CD4-positive, alpha-beta T cell treated with Interleukin-12 subunit alpha and Interleukin-12 subunit beta, for 1 hour (primary cell): ENCODE measurements around the gene SCMH1.
"Not testable (repeated sequence)": the region's sequence is repeated elsewhere in the genome, so short reads cannot be mapped to it uniquely, and the experiment has no call there.

Experiments
- DNase-seq: peaks from one replicate; pipeline ENCODE4 v3.0.0-alpha.2; 2020

Gene SCMH1

DNA sequence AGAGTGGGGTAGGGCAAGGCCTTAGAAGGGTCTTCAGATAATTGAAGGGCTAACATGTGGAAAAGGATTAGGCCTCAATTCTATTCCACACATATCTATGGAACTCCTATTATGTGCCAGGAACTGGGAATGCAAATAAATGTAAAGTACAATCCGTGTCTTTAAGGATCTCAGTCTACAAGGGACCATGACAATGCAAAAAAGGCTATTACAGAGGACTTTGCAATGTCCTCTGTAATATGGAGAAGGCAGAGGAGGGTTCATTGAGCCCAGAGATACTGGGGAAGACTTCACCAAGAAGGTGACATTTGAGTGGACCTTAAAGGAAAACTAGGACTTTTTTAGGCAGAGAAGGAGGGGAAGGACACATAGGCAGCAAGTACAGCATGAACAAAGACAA, 4.5 kb upstream of the SCMH1 start:
- no peak for DNase-seq

DNA sequence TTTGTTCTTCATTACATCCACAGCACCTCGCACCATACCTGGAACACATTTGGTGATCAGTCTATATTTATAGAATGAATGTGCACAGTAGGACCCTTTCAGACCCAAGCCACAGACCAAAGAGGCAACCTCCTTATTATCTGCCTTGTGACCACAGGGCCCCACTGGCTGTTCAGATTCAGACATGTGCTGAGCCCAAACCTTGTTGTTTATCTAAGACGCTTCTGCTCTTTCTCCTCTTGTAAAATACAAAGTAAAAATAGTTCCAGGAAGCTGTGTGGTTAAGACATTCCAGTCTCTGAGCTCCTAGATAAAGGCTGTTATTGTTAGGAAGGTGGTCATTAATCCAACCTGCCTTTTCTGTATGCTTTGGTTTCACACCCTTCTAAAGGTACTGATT, 3.6 kb upstream of the SCMH1 start:
- DNase-seq = no peak

DNA sequence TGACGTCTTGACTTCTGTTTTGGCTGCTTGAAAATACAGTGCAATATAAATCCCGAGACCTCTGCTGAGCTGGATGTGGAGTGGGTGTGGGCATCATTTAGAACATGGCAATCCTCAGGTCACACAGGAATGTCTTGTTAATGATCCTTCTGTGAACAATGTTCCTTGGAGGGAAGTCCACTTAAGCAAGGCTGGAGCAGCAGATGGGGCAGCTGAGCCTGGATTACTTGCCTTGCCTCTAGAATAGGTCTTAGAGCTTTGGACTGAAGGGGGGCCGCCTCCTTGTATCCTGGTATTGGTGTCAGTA, 926 bp upstream of the SCMH1 start:
- no peak for DNase-seq

DNA sequence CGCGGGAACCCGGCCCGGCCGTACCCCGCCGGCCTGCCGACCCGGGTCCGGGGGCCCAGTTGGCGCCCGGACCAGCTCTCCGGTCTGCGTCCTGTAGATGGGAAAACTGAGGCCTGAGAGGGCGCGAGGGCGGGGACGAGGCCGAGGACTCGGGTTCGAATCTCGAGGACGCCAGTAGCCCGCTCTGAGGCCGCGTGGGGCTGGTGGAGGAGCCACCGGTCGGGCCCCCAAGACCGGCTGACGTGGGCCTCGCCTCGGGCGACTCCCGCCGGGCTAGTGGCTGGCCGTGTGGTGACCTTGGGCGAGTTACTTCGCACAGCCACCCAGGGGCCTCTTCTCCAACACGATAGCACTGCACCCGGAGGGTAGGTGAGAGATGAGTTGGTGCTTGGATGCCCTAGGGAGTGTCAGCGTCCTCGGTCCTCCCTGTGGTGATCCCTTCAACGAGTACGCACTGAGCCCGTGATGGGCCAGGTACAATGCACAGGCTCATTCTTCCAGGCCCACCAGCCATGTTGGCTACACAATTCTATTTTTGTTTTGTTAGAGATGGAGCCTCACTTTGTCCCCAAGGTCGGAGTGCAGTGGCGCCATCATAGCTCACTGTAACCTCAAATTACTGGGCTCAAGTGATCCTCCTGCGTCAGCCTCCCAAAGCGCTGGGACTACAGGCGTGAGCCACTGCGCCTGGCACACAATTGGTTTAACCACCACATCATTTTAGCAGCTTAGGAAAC, 404 bp upstream of the SCMH1 start:
- no peak for DNase-seq

DNA sequence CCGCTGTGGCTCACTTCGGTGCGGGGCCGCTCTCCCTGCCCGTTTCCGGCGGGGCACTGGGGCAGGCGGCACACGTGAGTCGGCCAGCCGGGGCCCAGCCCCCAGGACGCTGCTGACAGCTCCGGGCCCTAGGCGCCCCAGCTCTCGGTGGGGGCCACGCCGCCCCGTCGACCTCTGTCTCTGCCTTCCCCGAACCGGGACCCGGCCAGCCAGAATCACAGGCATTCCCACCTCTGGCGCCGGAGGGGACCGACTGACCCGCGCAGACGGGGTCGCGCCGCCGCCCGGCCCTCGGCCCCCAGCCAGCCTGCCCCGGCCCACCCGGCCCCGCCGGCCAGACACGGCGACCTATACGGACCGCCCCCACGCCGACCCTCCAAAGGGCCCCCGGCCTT, 755 bp downstream of the SCMH1 start:
- peak; percentile 50 for DNase-seq

DNA sequence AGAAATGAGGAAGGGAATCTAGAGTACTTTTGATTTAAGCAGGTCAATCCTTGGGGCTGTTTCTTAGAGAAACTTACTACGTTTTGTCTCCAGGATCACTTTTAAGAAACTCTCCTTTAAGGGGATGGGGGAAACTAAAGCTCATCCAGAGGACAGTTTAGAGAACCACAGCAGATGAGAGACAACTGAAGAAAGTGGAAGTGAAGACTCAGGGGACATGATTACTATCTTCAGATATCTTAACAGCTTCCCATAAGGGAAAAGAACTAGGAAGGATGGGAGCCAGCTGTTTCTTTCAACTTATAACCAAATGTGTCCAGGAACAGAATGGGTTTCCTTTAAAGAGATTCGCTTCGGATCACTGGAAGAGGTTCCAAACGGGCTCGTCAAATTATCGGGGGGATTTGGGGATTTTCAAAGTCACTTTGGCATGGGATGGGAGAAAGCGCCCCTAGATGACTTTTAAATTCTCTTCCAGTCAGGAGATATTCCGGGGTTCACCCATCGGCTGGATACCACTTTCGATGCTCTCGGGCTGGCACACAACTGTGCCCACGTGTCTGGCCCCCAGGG, 1.2 kb downstream of the SCMH1 start:
- DNase-seq = peak; percentile 9

DNA sequence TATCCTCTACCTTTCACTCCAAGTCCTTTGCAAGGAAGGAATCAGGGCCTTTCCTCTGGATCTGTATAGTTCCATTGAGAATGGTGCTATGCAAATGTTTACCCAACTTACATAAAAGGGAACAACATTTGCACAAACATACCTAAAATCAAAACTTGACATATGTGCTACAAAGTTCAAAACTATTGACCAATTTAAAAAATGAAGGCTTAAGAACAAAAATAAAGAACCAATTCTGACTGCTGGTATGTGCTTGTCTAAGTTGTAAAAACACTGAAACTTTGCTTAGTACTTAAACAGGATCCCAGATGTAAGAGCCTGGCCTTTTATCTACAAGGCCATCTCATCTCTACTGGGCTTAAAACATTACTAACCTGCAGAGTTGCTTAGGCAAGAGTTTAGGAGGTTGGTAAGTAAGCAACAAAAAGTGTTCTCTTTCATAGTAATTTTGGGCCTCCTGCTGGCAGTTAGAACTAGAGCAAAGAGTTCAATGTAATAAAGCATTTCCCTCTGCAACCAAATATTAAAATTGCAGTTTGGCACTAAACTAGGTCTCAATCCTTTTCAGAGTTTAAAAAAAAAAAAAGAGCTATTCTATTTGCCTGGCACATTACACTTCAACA, 2.0 kb downstream of the SCMH1 start:
- DNase-seq = peak; percentile 46

DNA sequence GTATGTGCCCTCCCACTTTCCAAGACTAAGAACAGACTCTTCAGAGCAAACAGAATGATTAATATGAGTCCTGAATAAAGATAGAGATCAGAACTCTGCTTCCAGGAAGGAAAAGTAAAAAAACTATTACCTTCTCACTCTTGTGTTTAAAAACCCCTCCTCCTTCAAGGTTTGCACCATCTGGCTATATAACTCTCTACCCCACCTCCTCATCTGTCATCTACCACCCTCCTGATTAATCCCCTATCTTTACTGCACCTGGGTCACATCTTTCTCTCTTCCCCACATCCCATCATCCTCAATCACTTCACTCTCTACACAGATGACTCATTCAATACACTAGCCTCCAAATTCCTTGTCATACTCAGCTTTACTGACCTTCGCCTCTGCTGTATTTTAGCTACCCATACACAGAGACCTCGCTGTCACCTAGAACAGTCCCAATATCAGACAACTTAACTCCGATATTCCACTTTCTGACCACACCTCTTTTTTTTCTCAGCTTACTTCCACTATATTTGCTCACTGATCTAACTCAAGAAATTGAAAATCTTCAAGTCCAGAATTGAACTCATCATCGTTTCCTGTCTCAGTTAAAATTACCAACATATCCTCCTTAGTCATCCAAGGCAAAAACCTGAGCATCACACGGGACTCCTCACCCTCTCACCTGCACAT, 3.7 kb downstream of the SCMH1 start:
- no peak for DNase-seq

DNA sequence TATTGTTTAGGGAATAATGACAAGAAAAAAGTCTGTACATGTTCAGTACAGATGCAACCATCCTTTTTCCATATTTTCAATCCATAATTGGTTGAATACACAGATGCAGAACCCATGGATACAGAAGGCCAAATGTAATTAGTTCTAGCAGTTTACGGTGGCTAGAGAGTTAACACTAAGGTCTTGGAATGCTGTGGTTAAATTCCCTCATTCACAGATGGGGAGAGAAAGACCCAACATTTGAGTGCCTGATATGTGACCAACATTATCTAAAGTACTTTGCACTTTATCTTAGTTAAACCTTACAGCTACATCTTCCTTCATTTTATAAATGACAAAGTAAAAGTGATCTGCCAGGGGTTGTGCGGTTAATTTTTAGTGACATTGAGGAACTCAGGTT, 5.3 kb downstream of the SCMH1 start:
- DNase-seq = no peak

DNA sequence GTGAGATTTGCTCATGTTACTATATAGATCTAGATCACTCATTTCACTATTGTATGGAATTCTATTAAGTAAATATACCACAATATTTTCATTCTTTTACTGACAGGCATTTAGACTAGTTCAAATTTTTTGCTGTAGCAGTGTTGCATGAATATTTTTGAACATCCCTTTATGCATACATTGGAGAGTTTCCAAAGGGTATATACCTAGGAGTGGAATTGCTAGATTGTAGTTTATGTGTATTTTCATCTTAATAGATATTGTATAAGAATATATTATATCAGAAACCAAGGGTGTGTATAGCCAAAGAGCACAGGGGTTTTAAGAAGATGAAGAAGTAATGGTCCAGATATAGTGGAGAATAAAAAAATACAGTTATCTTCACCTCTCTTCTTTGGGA, 6.2 kb downstream of the SCMH1 start:
- no peak for DNase-seq

DNA sequence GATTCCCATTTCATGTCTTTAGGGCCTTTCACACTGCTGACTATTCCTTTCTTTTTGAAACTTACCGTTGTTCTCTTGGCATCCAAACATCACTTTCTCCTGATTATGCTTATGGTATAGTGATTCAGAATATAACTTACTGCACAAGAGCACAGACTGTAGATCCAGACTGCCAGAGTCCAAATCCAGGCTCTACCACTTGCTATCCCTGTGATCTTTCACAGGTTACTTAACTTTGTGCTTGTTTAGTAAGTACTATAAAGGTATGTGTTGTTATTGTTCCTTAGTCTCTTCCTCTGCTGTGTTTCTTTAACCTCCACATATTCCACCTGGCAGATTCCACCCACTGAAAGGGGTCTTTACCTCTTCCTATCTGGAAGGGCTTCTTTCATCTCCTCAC, 8.4 kb downstream of the SCMH1 start:
- no peak for DNase-seq

DNA sequence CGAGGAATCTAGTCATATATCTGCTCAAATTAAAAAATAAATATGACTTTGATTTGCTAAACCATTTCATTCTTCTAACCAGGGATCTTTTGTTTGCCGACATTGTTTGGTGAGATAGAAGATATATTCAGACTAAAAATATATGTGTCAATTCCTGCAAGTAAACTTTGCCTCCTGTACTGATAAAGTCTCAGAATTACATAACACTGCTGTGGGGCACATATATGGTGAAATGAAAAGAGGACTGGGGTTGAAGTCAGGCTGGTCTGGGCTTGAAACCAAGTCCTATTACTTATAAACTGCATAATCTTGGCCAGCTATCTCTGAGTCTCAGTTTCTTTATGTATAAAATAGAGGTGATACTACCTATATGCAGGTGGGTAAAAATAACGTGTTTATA, 9.8 kb downstream of the SCMH1 start:
- DNase-seq = no peak

DNA sequence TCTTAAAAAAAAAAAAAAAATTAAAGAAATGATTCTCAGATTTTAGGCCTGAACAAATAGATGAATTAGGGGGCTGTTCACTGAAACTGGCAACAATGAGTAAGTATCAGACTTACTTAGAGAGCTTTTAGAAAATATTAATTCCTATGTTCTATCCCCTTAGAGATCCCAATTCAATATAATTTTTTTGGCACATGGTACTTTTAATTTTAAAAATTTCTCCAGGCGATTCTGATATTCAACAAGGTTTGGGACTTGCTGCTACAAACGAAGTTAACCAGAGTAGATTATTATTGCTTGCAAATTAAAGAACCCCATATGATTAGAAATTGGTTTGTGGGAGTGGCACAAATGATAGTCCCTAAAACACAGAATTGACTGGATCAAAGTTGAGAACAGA, 11.4 kb downstream of the SCMH1 start:
- no peak for DNase-seq

DNA sequence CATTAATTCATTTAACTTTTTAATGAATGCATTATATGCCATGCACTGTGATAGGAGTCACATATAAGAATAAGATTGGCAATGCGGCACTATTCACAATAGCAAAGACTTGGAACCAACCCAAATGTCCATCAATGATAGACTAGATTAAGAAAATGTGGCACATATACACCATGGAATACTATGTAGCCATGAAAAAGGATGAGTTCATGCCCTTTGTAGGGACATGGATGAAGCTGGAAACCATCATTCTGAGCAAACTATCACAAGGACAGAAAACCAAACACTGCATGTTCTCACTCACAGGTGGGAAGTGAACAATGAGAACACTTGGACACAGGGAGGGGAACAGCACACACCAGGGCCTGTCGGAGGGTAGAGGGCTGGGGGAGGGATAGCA, 12.9 kb downstream of the SCMH1 start:
- not testable (repeated sequence) for DNase-seq

DNA sequence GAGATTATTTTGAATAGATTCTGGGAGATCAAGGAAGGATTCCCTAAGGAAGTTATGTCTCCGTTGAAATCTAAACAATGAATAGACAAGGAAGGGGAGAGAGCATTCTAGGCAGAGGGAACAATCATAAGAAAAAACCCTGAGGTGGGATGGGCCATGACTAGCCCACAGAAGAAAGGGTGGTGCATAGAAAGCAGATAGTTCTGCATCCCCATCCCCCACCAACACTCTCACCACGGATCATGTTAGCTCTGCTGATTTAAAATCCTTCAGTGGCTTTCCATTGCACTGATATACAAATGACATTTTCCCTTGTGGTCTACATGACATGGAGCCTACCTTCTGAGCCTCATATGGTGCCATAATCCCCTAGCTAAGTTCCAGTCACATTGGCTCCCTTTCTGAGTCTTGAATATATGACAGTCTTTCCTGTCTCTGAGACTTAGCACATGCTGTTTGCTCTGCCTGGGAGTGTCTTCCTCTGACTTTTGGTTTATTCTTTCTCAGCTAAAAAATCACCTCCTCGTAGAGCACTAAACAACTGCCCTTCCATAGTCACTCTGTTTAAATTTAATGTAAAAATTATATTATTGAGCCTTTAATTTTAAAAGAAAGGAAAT, 15.2 kb downstream of the SCMH1 start:
- DNase-seq = no peak

DNA sequence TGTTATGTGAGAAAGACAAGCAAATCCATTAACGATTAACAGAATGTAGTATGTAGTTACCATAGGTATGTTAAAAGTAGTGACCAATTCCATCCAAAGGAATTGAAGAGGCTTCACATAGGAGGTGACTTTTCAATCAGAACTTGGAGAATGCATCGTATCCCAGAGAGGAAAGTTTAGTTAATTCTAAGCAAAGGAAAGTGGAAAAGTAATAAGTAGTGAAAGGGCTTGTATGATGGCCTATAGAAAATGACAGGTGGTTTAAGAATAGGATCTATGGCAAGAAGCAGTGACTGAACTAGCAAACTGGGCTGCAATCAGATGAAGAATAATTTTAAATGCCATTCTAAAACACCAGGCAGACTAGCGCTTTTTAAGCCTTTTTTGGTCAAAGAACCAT, 16.6 kb downstream of the SCMH1 start:
- DNase-seq = no peak

DNA sequence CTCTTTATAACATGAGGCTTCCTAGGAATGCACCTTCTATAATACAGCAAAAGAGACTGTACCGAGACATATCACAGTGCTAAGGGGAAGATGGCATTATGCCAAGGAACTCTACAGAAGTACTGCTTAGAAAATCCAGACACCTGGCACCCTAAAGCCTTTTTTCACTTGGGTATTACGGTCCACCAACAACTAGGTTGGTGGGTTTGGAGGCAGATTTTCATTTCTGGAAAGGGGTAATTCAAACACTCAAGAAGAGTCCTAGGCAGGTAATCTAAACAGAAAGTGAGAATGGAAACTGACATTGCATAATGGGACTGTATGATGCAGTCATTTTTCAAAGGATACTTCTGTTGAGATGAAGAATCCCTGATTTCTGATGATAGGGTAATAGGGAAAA, 19.6 kb downstream of the SCMH1 start:
- no peak for DNase-seq

DNA sequence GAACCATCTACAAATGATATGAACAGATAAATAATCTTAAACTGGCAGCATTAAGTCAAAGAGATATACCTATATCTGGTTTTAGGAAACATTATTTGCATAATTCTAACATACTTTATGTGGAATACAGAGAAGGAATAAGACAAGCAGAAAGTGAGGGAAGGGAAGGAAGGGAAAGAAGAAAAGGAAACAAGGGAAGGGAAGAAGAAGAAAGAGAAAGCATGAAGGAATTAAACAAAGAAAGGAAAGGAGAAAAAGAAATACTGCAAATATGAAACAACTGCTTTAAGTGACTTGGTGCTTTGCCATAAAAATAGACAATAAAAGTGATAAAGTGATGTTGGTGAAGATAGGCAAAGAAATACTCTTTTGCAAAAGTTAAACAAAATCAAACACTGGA, 20.1 kb downstream of the SCMH1 start:
- DNase-seq = no peak

DNA sequence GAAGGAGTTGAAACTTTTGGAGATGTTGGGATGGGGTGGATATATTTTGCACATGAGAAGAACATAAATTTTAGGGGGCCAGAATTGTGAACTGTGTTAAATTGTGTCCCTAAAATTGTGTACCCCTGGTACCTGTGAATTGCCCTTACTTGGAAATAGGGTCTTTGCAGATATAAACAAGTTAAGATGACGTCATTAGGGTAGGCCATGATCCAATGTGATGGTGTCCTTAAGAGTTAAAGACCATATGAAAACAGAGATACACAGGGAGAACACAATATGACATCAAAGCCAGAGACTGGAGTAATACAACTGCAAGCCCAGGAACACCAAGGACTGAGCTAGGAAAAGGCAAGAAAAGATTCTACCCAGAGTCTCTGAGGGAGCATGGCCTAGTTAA, 24.0 kb downstream of the SCMH1 start:
- DNase-seq = no peak

DNA sequence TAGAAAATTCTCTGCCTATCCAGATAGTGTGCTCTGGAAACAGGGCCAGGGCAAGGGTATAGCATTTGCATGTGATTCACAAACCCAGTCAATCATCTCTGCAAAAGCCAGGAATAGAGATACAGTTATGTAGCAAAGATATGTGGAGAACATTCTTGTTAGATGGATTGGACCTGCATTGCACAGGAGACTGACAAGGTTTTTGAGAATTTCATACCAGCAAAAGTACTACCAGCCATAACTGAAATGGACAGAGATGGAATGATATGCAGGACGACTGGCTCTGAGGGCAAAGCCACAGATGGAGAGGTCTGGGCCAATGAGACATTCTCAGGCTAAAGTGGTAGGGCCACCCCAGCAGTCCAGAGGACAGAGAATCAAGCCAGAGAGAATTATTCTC, 24.7 kb downstream of the SCMH1 start:
- DNase-seq = no peak

DNA sequence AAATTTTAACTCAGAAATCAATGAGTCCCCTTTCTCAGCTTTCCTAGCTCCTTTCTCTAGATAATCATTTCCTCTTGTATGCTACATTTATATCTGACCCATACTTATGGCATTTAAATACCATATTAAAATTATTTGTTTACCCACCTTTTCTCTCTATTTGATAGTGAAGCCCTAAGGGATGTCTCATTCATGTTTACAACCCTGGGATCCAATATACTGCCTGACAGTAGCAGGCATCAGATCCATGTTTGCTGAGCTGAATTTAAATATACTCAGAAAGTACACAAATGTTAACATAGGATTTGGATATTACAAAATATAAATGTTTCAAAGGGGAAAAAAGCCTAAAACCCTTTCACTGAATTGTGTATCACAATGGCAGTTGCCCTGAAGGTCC, 26.5 kb downstream of the SCMH1 start:
- DNase-seq = no peak

DNA sequence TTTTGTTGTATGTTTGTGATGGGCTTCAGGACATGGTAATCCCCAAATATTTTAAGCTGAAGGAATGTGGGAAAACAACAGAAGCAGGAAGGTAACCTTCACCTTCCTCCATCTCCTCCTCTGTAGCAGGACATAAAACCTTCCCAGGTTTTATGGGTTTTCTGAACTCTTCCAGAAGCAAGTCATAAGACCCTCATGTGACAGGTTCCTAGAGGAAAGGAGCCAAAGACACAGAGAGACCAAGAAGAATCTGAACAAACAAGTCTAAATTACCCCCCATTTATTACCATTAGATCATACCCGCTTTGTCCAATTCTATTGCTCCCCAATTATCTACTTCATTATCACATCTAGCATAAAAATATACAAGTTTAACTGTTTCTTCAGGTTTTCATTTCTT, 28.8 kb downstream of the SCMH1 start:
- DNase-seq = no peak

DNA sequence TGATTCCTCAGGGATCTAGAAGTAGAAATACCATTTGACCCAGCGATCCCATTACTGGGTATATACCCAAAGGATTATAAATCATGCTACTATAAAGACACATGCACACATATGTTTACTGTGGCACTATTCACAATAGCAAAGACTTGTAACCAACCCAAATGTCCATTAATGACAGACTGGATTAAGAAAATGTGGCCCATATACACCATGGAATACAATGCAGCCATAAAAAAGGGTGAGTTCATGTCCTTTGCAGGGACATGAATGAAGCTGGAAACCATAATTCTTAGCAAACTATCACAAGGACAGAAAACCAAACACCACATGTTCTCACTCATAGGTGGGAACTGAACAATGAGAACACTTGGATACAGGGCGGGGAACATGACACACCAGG, 30.5 kb downstream of the SCMH1 start:
- DNase-seq = not testable (repeated sequence)

DNA sequence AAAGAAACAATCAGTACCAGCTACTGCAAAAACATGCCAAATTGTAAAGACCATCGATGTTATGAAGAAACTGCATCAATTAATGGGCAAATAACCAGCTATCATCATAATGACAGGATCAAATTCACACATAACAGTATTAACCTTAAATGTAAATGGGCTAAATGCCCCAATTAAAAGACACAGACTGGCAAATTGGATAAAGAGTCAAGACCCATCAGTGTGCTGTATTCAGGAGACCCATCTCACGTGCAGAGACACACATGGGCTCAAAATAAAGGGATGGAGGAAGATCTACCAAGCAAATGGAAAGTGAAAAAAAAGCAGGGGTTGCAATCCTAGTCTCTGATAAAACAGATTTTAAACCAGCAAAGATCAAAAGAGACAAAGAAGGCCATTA, 35.1 kb downstream of the SCMH1 start:
- not testable (repeated sequence) for DNase-seq
